A549 (cell line): ENCODE measurements around the gene EVX1. TPM values are rescaled to one million over a fixed set of nuclear protein-coding genes. Genes with fewer than 3 reads are reported as not detected.

Experiments
- ATAC-seq, 2 experiments: fragments of 200-7000 bp in 1 of 2; fragments of >200 bp in 1 of 2; cut with Nextera tagmentation in 1 of 2; cut with Tn5 transposase in 1 of 2; 3 replicates each; pipeline versions ENCODE4 v1.8.0 to v1.9.1; 2018 to 2020; ENCODE audit warnings: mild to moderate bottlenecking in 1 of 2, moderate library complexity in 1 of 2
- CTCF ChIA-PET: fragments of 300-600 bp; sonication (Branson Sonifier 250); formaldehyde crosslinking; extraction: SDS; loops from one replicate; lab custom pipeline; 2021; ENCODE audit warnings: antibody characterized with exemption, inconsistent platforms; lab: Yijun Ruan, JAX
- POLR2A ChIA-PET: fragments of 350-600 bp; formaldehyde crosslinking; extraction: SDS; loops from one replicate; lab custom pipeline; 2021; ENCODE audit warnings: antibody characterized with exemption, inconsistent platforms; lab: Yijun Ruan, JAX
- DNase-seq, 2 experiments: peaks; one replicate each; pipeline versions ENCODE4 v3.0.0 to v3.0.0-alpha.2; 2011 to 2016; ENCODE audit warnings: low read depth in 1 of 2, low spot score in 1 of 2
- FAIRE-seq: peaks from 2 replicates; lab custom pipeline; 2011; peaks lifted over from hg19 to GRCh38; lab: Jason Lieb, UNC
- H3K27ac ChIP-seq, 2 experiments: fragments of >200 bp; sonication (Bioruptor Twin); formaldehyde crosslinking; 3 replicates each; pipeline ENCODE4 v1.5.1; 2016 to 2017
- H3K4me1 ChIP-seq: fragments of >200 bp; sonication (Bioruptor Twin); formaldehyde crosslinking; 3 replicates; pipeline ENCODE4 v1.6.1; 2016
- H3K4me2 ChIP-seq: fragments of >200 bp; sonication (Bioruptor Twin); formaldehyde crosslinking; 3 replicates; pipeline ENCODE4 v1.6.1; 2016
- H3K4me3 ChIP-seq: fragments of >200 bp; sonication (Bioruptor Twin); formaldehyde crosslinking; 3 replicates; pipeline ENCODE4 v1.5.1; 2016
- H3K9me3 ChIP-seq: fragments of >200 bp; sonication (Bioruptor Twin); formaldehyde crosslinking; 3 replicates; pipeline ENCODE4 v1.6.1; 2016
- EP300 ChIP-seq, 2 experiments: fragments of >200 bp; sonication (Bioruptor Twin); formaldehyde crosslinking; IDR thresholded peaks; 2 replicates in 1 of 2; 3 replicates in 1 of 2; pipeline ENCODE4 v1.6.1; 2016 to 2017
- FOSL2 ChIP-seq, 2 experiments: fragments of 450-650 bp in 1 of 2; fragments of >200 bp in 1 of 2; sonication (Bioruptor Twin) in 1 of 2; formaldehyde crosslinking; IDR thresholded peaks; 2 replicates each; pipeline versions ENCODE4 v1.5.0 to v1.6.1; 2016 to 2020; ENCODE audit warnings: mild to moderate bottlenecking in 1 of 2, moderate library complexity in 1 of 2
- GATA3 ChIP-seq: IDR thresholded peaks from 2 replicates; pipeline ENCODE4 v1.6.1; 2012; ENCODE audit warnings: borderline replicate concordance
- HOXA7 ChIP-seq: fragments of 250-450 bp; sonication (Bioruptor Pico); IDR thresholded peaks from 2 replicates; pipeline ENCODE4 v1.5.0; 2020; ENCODE audit warnings: mild to moderate bottlenecking, moderate library complexity
- KDM1A ChIP-seq: fragments of 200-600 bp; sonication (generic); IDR thresholded peaks from 2 replicates; pipeline ENCODE4 v1.6.1; 2016; ENCODE audit warnings: low read depth, mild to moderate bottlenecking
- MAZ ChIP-seq: fragments of 150-350 bp; IDR thresholded peaks from 2 replicates; pipeline ENCODE4 v1.6.1; 2014; ENCODE audit warnings: antibody characterized with exemption, low read depth, low read length, borderline replicate concordance
- NR3C1 ChIP-seq: fragments of >200 bp; sonication (Bioruptor Twin); formaldehyde crosslinking; IDR thresholded peaks from 3 replicates; pipeline ENCODE4 v1.6.1; 2017
- POLR2AphosphoS2 ChIP-seq: conservative IDR thresholded peaks from 2 replicates; pipeline ENCODE4 v1.6.1; 2012; ENCODE audit warnings: low read length, improper control_type of control experiment, inconsistent platforms
- REST ChIP-seq: fragments of 200-600 bp; sonication (generic); IDR thresholded peaks from 2 replicates; pipeline ENCODE4 v1.6.1; 2016; ENCODE audit warnings: antibody characterized with exemption, mild to moderate bottlenecking, moderate library complexity
- RNF2 ChIP-seq: fragments of 200-600 bp; sonication (generic); IDR thresholded peaks from 2 replicates; pipeline ENCODE4 v1.6.1; 2016; ENCODE audit warnings: low read depth, mild to moderate bottlenecking, antibody characterized with exemption, moderate library complexity, borderline replicate concordance
- SREBF2 ChIP-seq: fragments of 450-650 bp; IDR thresholded peaks from 2 replicates; pipeline ENCODE4 v1.6.1; 2014; ENCODE audit warnings: mild to moderate bottlenecking, moderate library complexity
- ZNF302 ChIP-seq: fragments of 250-450 bp; sonication (Bioruptor Pico); IDR thresholded peaks from 2 replicates; pipeline ENCODE4 v1.9.0; 2021; ENCODE audit warnings: inconsistent platforms, mild to moderate bottlenecking, moderate library complexity
- ZSCAN20 ChIP-seq: fragments of 250-450 bp; sonication (Bioruptor Pico); IDR thresholded peaks from 2 replicates; pipeline ENCODE4 v1.8.0; 2022; ENCODE audit warnings: mild to moderate bottlenecking, moderate library complexity
- WGBS: methylation state at CpG from one replicate; pipeline ENCODE4 v1.1.6; 2017; ENCODE audit errors: missing lambda C conversion rate; 5-methylcytosine and 5-hydroxymethylcytosine counted together
- polyA plus RNA-seq, 4 experiments: library from polyadenylated mRNA; depleted of rRNA in 3 of 4; stranded (reverse); fragments of >200 nt; fragmentation: RNase III in 1 of 4; extraction: RNeasy Plus Mini Kit Qiagen cat#74134 plus additional on column Dnase treatment in 1 of 4; gene quantifications; 2 replicates in 3 of 4; 3 replicates in 1 of 4; pipeline ENCODE4 v1.2.3, GENCODE V29; 2011 to 2017
- TF ChIP-seq, protein P1 (sequence below): fragments of >200 bp; sonication (Bioruptor Twin); formaldehyde crosslinking; IDR thresholded peaks from 3 replicates; pipeline ENCODE4 v1.5.1; 2016
- TF ChIP-seq, protein P2 (sequence below): IDR thresholded peaks from 2 replicates; pipeline ENCODE4 v1.6.1; 2012

Gene EVX1
- polyA plus RNA-seq, 2 of the 4 experiments (the other 2 are of a cell fraction): 0.05 to 0.08 TPM

GRCh38 chr7:27200761-27201579 lies 41.6 kb upstream of the EVX1 start:
- Histone ChIP-seq H3K9me3 (no peaks in the 10 kb centered on the region), H3K4me2 (peak overlapping the region; percentile 85), H3K4me1 (peaks cover 15% of the 10 kb centered on the region), H3K4me3 (peak overlapping the region; percentile 82), H3K27ac (peak overlapping the region; percentile 63 to 87)
- ChIA-PET POLR2A (interaction anchor here (1.3 to 1.6 kb wide), 4 partner anchors 540 to 893 kb away, joined by 3 to 6 read pairs (median 3); no protein-coding TSS in a partner anchor), CTCF (interaction anchor here (0.8 to 4.2 kb wide), 12 partner anchors 9 to 896 kb away, joined by 3 to 33 read pairs (median 10); no protein-coding TSS in a partner anchor)
- no peak for TF ChIP-seq EP300 (IDR thresholded peaks at IDR 0.05)
- peak; percentile 38 to 51 for ATAC-seq
- DNase-seq: peak in 1 of 2 experiments; percentile 19
- no peak for FAIRE-seq
- WGBS: 74% methylated on average over 14 of the region's 14 CpGs

GRCh38 chr7:27201580-27202017 lies 41.0 kb upstream of the EVX1 start:
- no peak for DNase-seq
- Histone ChIP-seq H3K4me1 (peaks cover 15% of the 10 kb centered on the region), H3K9me3 (no peaks in the 10 kb centered on the region)
- WGBS: 79% methylated on average over 4 of the region's 4 CpGs
- CTCF ChIA-PET: interaction anchor here (0.8 to 4.2 kb wide), 7 partner anchors 8 to 895 kb away, joined by 3 to 33 read pairs (median 9); no protein-coding TSS in a partner anchor
- no peak for TF ChIP-seq GATA3
- TF ChIP-seq REST: no peak
- no peak for TF ChIP-seq HOXA7 (CRISPR knock-in tag)
- TF ChIP-seq ZSCAN20 (CRISPR knock-in tag): no peak
- TF ChIP-seq, protein P1, sequence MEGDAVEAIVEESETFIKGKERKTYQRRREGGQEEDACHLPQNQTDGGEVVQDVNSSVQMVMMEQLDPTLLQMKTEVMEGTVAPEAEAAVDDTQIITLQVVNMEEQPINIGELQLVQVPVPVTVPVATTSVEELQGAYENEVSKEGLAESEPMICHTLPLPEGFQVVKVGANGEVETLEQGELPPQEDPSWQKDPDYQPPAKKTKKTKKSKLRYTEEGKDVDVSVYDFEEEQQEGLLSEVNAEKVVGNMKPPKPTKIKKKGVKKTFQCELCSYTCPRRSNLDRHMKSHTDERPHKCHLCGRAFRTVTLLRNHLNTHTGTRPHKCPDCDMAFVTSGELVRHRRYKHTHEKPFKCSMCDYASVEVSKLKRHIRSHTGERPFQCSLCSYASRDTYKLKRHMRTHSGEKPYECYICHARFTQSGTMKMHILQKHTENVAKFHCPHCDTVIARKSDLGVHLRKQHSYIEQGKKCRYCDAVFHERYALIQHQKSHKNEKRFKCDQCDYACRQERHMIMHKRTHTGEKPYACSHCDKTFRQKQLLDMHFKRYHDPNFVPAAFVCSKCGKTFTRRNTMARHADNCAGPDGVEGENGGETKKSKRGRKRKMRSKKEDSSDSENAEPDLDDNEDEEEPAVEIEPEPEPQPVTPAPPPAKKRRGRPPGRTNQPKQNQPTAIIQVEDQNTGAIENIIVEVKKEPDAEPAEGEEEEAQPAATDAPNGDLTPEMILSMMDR: no peak
- TF ChIP-seq POLR2AphosphoS2: no peak
- TF ChIP-seq FOSL2 (IDR thresholded peaks at IDR 0.05): no peak
- TF ChIP-seq FOSL2 (CRISPR knock-in tag; IDR thresholded peaks at IDR 0.05): no peak
- no peak for TF ChIP-seq MAZ
- TF ChIP-seq KDM1A: no peak
- TF ChIP-seq NR3C1: no peak
- no peak for TF ChIP-seq ZNF302 (CRISPR knock-in tag)
- TF ChIP-seq, protein P2, sequence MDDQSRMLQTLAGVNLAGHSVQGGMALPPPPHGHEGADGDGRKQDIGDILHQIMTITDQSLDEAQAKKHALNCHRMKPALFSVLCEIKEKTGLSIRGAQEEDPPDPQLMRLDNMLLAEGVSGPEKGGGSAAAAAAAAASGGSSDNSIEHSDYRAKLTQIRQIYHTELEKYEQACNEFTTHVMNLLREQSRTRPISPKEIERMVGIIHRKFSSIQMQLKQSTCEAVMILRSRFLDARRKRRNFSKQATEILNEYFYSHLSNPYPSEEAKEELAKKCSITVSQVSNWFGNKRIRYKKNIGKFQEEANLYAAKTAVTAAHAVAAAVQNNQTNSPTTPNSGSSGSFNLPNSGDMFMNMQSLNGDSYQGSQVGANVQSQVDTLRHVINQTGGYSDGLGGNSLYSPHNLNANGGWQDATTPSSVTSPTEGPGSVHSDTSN: no peak
- TF ChIP-seq RNF2: no peak
- TF ChIP-seq SREBF2: no peak
- TF ChIP-seq, all 56 proteins: peak for 0
- Histone ChIP-seq H3K4me3 (no peak overlapping the region), H3K27ac (no peak overlapping the region), H3K4me2 (peak overlapping the region; percentile 85; the same call in 2 of the 3 replicates)
- FAIRE-seq (no peak), ATAC-seq (no peak)
- POLR2A ChIA-PET: interaction anchor here (1.4 kb wide), 1 partner anchor 544 kb away, joined by 3 read pairs; no protein-coding TSS in a partner anchor
